GM19463 (cell line): ENCODE results near the gene PTGR3.

ENCODE experiments used
- ATAC-seq: cut with Tn5 transposase; IDR thresholded peaks from one replicate; pipeline ENCODE4 v1.9.1; 2021; ENCODE audit warnings: mild to moderate bottlenecking, moderate library complexity; ENCODE audit not compliant: unreplicated experiment

The PTGR3 gene

DNA sequence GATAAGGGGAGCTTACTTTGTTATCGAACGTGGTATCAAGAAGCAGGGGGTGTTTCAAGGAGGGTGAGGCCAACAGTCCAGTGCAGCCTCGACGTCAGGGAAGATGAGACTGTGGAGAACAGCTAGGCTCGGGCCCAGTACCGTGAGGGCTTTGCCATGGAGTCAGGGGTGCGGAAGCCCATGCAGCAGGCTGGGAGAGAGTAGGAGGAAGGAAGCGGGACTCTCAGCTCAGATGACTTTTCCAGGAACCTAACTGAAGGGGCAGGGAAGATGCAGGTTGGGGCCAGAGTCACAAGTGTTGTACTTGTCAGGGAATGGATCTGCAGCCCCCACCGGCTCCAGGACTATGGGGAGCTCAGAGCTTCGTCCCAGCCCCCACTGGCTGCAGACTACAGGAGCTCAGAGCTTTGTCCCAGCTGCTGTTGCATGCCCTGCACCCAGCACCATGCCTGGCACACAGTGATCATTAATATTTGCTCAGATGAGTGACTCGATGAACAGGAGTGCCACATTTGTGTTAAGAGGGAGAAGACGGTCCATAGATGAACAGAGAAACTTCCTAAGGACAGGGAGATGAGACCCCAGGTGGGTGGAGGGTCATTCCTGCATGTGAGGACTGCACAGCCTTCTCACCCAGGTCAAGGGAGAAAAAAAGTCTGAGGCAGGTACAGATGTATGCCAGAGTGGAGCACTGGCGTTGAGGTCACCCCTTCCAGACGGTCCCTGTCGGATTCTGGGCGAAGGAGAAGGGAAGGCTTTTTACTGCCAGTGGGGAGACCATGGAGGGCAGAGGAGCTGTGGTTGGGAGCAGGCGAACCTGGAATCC lies 36.4 kb downstream of the PTGR3 start:
- peak; percentile 12 for ATAC-seq

GRCh38 chr18:75170916-75171315 lies 38.0 kb downstream of the PTGR3 start:
- no peak for ATAC-seq

GRCh38 chr18:75170022-75170789 lies 38.7 kb downstream of the PTGR3 start:
- ATAC-seq = no peak

DNA sequence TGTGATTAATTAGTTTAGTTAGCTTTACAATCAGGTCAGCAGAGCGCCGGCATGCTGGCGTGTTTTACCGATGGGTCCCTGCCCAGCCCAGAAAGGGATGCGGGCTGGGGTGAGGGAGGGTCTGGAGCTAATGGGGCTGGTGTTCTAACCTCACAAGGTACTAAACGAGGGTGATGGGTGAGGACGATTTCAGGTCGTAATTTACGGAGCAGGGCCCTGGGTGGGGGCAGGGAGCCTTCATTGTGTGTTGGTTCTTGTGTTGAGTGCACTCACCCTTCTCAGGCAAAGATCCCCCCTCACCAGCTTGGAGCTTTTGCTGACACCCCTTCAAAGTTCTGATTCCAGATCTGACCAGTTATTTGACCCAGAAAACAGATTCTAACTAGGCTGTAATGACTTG lies 39.5 kb downstream of the PTGR3 start:
- ATAC-seq = no peak

DNA sequence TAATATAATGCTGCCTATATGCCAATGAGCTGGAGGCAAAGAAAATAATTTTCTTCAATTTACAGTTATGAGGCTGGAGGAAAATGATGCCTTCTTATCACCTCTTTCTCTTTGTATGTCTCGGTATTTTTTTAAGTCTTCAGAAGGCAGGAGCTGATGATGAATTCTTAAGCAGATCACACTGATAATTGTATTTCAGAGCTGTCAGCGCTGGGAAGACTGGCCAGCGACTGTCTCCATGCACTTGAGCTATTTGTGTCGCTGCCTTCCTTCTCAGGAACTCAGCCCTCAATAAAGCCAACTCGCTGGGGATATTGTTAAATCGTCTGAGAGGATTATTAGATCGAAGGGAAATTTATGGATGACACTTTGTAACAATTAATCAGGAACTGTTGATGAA lies 40.3 kb downstream of the PTGR3 start:
- ATAC-seq = no peak

DNA sequence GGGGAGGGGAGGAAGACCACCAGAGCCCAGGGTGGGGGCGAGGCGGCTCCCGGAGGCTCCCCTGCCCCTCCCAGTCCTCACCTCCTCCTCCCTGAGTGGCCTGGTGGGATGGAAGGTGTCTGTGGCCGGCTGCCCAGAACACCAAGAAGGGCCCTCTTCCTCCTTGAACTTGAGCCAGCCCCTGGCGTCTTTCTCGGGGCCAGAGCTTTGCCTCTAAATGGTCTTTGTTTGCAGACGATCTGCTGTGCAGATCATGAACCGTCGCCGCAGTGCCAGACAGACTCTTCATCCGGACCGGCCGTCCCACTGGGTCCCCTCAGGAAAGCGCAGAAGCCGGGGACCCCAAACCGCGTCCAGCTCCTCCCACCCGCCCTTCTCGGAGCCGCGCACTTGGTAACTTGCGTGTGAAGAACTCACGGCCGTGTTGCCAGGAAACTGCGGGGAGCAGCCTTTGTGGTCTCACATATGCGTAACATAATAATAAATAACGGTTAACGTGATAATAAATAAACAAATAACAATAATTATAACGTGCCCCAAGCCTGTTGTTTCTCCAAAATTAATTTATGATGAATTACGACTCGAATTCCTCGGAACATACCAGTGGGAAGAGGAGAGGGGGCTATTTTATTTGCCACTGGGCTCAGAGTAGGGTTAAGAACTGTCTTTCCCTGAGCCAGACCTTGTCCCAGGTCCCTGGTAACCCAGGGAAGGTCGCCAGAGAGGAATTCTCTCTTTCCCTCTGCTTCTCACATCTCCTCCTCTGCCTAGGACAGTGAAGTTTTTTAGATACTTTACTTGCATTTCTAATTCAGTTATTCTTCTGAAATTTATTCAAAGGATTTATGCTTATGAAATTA lies 41.0 kb downstream of the PTGR3 start:
- ATAC-seq = no peak

GRCh38 chr18:75167137-75167536 lies 41.8 kb downstream of the PTGR3 start:
- no peak for ATAC-seq

DNA sequence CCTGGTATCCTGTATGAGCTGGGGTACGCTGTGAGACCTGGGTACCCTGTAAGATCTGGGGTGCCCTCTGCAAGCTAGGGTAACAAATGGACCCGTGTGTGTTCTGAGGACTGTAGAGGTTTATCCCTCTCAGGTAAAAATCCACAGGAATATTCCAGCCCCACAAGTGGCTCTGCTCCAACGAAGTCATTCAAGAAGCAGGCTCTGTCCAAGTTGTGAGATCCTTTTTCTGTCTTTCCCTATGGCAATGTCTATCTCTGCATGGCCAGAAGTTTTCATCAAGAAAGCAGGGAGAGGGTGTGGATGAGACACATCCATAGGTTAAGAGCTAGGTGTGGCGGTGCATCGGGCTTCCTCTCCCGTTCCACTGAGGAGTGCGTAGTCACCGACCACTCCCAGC lies 43.0 kb downstream of the PTGR3 start:
- no peak for ATAC-seq

DNA sequence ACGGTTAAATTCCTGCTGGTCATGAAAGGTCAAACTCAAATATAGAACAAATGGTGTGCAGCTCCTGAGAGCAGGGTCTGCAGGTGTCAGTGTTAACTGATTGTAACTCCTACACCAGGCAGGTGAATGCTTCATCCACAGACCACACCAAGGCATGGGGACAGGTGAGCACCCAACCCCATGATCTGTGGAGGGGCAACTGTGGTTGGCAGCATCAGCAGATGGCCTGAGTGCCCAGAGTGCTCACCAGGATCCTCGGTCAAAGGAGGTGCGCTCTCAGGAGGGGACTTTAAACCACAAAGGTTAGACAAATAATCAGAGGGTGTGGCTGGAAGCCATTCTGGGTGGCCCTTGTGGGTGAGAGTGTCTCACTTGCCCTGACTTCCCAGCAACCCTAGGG lies 44.5 kb downstream of the PTGR3 start:
- ATAC-seq = no peak

- ATAC-seq = no peak
Measured at GRCh38 chr18:75163736-75164135, 45.2 kb downstream of the PTGR3 start.

DNA sequence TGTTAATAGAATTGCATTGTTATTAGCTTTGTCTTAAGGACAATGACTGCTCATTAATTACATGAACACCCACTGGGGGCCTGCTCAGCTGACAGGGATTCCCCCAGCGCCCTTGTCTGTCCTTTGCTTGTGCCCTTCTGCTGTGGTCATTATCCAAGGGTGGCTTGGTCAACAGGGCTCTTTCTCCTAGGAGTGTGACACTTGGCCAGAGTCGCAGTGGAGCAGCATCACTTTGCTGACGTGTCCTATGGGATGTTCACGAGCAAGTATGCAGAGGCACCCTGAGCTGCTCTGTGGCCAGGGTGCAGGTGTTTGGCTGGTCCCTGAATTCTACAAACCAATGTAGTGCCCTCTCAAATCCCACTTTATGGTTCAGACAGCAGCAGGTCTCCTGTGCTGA lies 46.0 kb downstream of the PTGR3 start:
- no peak for ATAC-seq

DNA sequence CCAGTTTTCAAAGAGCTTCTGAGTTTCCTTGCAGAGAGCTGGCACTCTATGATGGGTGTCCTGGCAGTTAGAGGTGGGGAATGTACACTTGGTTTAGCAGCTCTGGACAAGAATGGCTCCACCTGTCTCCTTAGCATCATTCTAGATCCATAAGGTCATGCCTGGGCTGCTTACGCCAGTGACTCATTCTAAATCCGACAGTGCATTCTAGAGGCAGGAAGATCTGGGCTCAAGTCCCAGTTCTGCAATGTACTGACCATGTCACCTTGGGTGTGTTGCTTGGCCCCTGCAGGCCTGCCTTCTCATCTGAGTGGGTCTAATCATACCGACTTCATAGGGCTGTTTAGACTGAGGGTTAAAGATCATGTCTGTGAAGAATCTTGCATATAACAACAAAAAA lies 46.5 kb downstream of the PTGR3 start:
- no peak for ATAC-seq

DNA sequence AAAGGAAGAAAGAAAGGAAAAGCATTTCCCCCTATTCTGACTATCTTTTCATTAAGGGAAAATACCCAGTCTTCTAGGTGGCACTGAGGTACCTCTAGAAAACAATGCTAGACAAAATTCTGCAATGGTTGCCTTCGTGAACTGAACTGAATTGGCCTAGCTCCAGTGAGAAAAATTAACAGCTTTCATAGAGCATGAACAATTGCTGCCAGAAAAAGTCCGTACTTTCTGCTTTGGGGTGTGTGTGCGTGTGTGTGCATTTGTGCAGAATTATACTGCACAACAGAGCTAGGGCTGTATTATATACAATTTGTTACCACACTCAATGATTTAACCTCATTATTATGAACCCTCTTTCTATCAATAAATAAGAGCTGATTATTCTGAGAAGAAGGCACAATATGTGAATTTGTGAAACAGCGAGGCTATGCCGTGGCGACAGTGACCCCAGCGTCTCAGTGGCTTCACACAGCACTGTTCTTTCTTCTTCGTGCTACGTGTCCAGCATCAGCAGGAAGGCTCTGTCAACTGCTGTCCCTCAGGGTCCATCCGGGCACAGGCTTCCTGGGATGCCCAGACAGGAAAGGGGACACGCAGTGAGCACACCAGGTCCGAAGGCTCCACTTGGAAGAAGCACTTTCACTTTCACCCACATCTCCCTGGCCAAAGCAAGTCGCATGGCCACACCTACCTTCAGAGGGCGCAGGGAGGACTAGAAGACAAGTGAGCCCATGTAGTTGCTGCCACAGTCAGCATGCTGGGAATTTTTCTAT lies 47.5 kb downstream of the PTGR3 start:
- ATAC-seq = peak; percentile 75

DNA sequence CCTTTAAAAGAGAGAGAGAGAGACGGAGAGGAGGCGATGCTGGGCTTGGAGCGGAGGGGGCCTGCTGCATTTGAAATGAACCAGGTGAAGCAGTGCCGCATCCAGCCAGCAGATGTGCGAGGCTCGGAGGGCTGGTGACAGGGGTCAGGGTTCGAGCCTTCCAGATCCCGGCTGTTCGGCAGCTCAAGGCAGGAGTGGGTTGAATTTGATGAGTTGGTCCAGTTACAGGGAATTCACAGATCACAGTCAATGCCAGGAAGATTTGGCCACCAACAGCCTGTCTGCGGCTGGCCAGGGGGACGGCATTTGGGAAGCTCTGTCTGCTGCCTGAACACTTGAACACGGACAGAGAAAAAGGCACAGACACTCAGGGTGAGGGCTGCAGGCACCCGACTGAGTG lies 48.6 kb downstream of the PTGR3 start:
- no peak for ATAC-seq

- ATAC-seq = no peak
Measured at GRCh38 chr18:75159646-75160356, 49.1 kb downstream of the PTGR3 start.

GRCh38 chr18:75159238-75159518 lies 49.8 kb downstream of the PTGR3 start:
- ATAC-seq = no peak
